Right lobe of liver (tissue), 6 donors: ENCODE measurements around the gene CYTH2. TPM values are rescaled to one million over a fixed set of nuclear protein-coding genes. Genes with fewer than 3 reads are reported as not detected.

Source experiments
- ATAC-seq, 4 donors: fragments of 200-7000 bp; cut with Tn5 transposase; one replicate each; pipeline ENCODE4 v1.9.1; 2020; ENCODE audit warnings: mild to moderate bottlenecking in 4 of 4, moderate library complexity in 4 of 4
- DNase-seq, 3 donors: peaks; one replicate each; pipeline ENCODE4 v3.0.0-alpha.2; 2020
- H3K27ac ChIP-seq, 3 donors: fragments of 200-600 bp; one replicate each; pipeline ENCODE4 v1.8.0; 2022
- H3K27me3 ChIP-seq, 2 donors: fragments of 200-600 bp; one replicate each; pipeline ENCODE4 v1.8.0; 2022
- H3K36me3 ChIP-seq, 4 donors: fragments of 200-600 bp; sonication (generic) in 1 of 4; one replicate each; pipeline versions ENCODE4 v1.5.1 to v1.8.0; 2017 to 2022; ENCODE audit warnings: control low read depth in 1 of 4
- H3K4me1 ChIP-seq, 4 donors: fragments of 200-600 bp; sonication (generic) in 1 of 4; one replicate each; pipeline versions ENCODE4 v1.5.1 to v1.8.0; 2017 to 2022; ENCODE audit warnings: control low read depth in 1 of 4
- H3K4me3 ChIP-seq, 3 donors: fragments of 200-600 bp; one replicate each; pipeline ENCODE4 v1.8.0; 2022
- H3K9me3 ChIP-seq, 4 donors: fragments of 200-600 bp; sonication (generic) in 1 of 4; one replicate each; pipeline versions ENCODE4 v1.5.1 to v1.8.0; 2017 to 2022; ENCODE audit warnings: control low read depth in 1 of 4
- CTCF ChIP-seq, 4 donors: fragments of 200-600 bp in 3 of 4; fragments of 450-650 bp in 1 of 4; IDR thresholded peaks; one replicate each; pipeline versions ENCODE4 v1.5.1 to v1.8.0; 2016 to 2022; ENCODE audit warnings: antibody characterized with exemption in 4 of 4, mild to moderate bottlenecking in 2 of 4
- POLR2A ChIP-seq: fragments of 450-650 bp; IDR thresholded peaks from one replicate; pipeline ENCODE4 v1.6.1; 2017; ENCODE audit warnings: antibody characterized with exemption, mild to moderate bottlenecking
- WGBS: methylation state at CpG from one replicate; pipeline ENCODE4 v1.1.6; 2018; ENCODE audit warnings: low coverage, low lambda C conversion rate; ENCODE audit not compliant: insufficient coverage; ENCODE audit errors: missing lambda C conversion rate; 5-methylcytosine and 5-hydroxymethylcytosine counted together
- intact Hi-C, 2 donors: fragments of 100-400 bp; cut with DNase I; formaldehyde crosslinking; loops; one replicate each; pipeline versions ENCODE4 v1.11.2 to v1.14.1; 2022
- total RNA-seq, 6 experiments: library from RNA; depleted of rRNA in 2 of 6; stranded (reverse); fragments of >200 nt in 2 of 6; fragmentation: NEBNext Ultra II Directional in 3 of 6; extraction: Animal tissue kit (Norgen Biotek cat#: 25700) in 3 of 6; gene quantifications; one replicate each; pipeline versions ENCODE4 v1.1.0 to v1.2.4, GENCODE V29; 2016 to 2023
- donor health status: DM: no; HTN: yes; CAD: no.
- donor health status: DM: no; HTN: no; CAD: no.
- donor health status: DM: no; HTN: no; CAD: no.
- donor health status: DM: no; HTN: yes; CAD: no.
- donor health status: DM: no; HTN: yes; CAD: no.

CYTH2 gene
- total RNA-seq, 6 experiments from 2014 or later: 7.7 to 22.7 (median 13.5) TPM

GRCh38 chr19:48433337-48433736, 35.8 kb upstream of the CYTH2 start:
- H3K9me3 ChIP-seq: no peaks in the 10 kb centered on the region
- no peak for DNase-seq
- WGBS: 74% methylated on average over 3 of the region's 8 CpGs
- ATAC-seq: no peak
- H3K4me3 ChIP-seq: no peak overlapping the region
- intact Hi-C loops: no loop called here
- H3K27me3 ChIP-seq: no peaks in the 10 kb centered on the region
- no peak for TF ChIP-seq POLR2A
- TF ChIP-seq CTCF (IDR thresholded peaks at IDR 0.05): no peak
- H3K27ac ChIP-seq: no peak overlapping the region
- no peaks in the 10 kb centered on the region for H3K4me1 ChIP-seq
- H3K36me3 ChIP-seq: no peaks in the 10 kb centered on the region

DNA sequence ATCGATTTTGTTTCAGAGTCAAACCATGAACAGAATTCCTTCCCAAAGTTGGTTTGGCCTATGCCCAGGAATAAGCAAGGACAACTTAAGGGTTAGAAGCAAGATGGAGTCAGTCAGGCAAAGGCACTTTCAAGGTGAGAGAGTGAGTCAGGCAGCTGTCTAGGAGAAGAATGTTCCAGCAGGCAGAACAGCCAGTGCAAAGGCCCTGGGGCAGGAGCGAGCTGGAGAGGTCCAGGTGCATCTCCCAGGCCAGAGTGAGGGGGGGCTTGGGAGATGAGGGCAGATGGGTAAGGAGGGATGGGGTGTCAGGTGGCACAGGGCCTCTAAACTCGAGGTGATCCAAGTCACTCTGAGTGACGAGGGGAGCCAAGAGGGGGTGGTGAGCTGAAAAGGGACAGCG, 32.6 kb upstream of the CYTH2 start:
- Histone ChIP-seq H3K27ac (no peak overlapping the region), H3K36me3 (no peaks in the 10 kb centered on the region), H3K9me3 (no peaks in the 10 kb centered on the region), H3K27me3 (no peaks in the 10 kb centered on the region), H3K4me3 (no peak overlapping the region), H3K4me1 (no peaks in the 10 kb centered on the region)
- no peak for ATAC-seq
- DNase-seq: no peak
- intact Hi-C loops: no loop called here
- WGBS: 72% methylated on average over 3 of the region's 5 CpGs
- TF ChIP-seq CTCF (IDR thresholded peaks at IDR 0.05) (no peak), POLR2A (no peak)

- ATAC-seq (no peak), DNase-seq (no peak)
Measured at GRCh38 chr19:48441360-48442050, 27.7 kb upstream of the CYTH2 start.

DNA sequence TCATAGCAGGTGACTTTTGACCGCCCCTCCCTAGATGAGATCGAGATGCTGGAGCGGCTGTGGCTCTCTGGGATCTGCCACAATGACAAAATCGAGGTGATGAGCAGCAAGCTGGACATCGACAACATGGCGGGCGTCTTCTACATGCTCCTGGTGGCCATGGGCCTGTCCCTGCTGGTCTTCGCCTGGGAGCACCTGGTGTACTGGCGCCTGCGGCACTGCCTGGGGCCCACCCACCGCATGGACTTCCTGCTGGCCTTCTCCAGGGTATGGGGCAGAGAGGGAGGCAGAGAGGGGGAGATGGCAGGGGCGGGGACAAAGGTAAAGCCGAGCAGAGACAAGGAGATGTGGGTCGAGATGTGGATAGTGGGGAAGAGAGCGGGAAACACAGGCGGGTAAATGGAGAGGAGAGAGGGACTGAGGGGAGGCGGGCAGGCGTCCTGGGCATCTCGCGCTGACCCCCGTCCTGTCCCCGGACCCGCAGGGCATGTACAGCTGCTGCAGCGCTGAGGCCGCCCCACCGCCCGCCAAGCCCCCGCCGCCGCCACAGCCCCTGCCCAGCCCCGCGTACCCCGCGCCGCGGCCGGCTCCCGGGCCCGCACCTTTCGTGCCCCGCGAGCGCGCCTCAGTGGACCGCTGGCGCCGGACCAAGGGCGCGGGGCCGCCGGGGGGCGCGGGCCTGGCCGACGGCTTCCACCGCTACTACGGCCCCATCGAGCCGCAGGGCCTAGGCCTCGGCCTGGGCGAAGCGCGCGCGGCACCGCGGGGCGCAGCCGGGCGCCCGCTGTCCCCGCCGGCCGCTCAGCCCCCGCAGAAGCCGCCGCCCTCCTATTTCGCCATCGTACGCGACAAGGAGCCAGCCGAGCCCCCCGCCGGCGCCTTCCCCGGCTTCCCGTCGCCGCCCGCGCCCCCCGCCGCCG, 26.8 kb upstream of the CYTH2 start:
- TF ChIP-seq CTCF (IDR thresholded peaks at IDR 0.05): no peak
- no peak for TF ChIP-seq POLR2A
- peaks cover 0 to 5% of the 10 kb centered on the region in 2 donors for H3K27me3 ChIP-seq
- ATAC-seq: no peak
- WGBS: 79% methylated on average over 13 of the region's 94 CpGs
- DNase-seq: no peak
- intact Hi-C loops: no loop called here
- H3K4me3 ChIP-seq: no peak overlapping the region
- H3K9me3 ChIP-seq: no peaks in the 10 kb centered on the region
- H3K36me3 ChIP-seq: peaks cover 0 to 4% (median 2%) of the 10 kb centered on the region in 4 donors
- H3K4me1 ChIP-seq: peaks cover 0 to 17% (median 8%) of the 10 kb centered on the region in 4 donors
- no peak overlapping the region for H3K27ac ChIP-seq

More at GRCh38 chr19:48441360-48442050, 27.7 kb upstream of the CYTH2 start:
- 93% methylated on average over 3 of the region's 20 CpGs for WGBS
- peaks cover 0 to 5% of the 10 kb centered on the region in 2 donors for H3K27me3 ChIP-seq
- H3K4me1 ChIP-seq: peaks cover 0 to 15% (median 6%) of the 10 kb centered on the region in 4 donors
- H3K9me3 ChIP-seq: no peaks in the 10 kb centered on the region
- TF ChIP-seq POLR2A (no peak), CTCF (IDR thresholded peaks at IDR 0.05) (no peak)
- H3K36me3 ChIP-seq: no peaks in the 10 kb centered on the region
- intact Hi-C loops: no loop called here
- H3K27ac ChIP-seq: no peak overlapping the region
- no peak overlapping the region for H3K4me3 ChIP-seq
